NCI-H1105 treated with DMSO at 0.1 percent for 48 hours (cell line): Measurements from ENCODE around the gene MYO19.
"Not testable (repeated sequence)": the region's sequence is repeated elsewhere in the genome, so short reads cannot be mapped to it uniquely, and the experiment has no call there.

Experiments
- DNase-seq: peaks from one replicate; lab custom pipeline; 2025; lab: John Stamatoyannopoulos, UW

The MYO19 gene

GRCh38 chr17:36529121-36529520 is 5.5 kb downstream of the MYO19 start:
- DNase-seq: no peak

- DNase-seq: no peak
These were observed 6.9 kb downstream of the MYO19 start for GRCh38 chr17:36527621-36528250.

GRCh38 chr17:36525888-36526287 is 8.8 kb downstream of the MYO19 start:
- DNase-seq: no peak

GRCh38 chr17:36525113-36525512 is 9.6 kb downstream of the MYO19 start:
- no peak for DNase-seq

- no peak for DNase-seq
These were observed 10.2 kb downstream of the MYO19 start for GRCh38 chr17:36524428-36524876.

- DNase-seq: no peak
These were observed 11.6 kb downstream of the MYO19 start for GRCh38 chr17:36523113-36523512.

- DNase-seq: no peak
These were observed 18.8 kb downstream of the MYO19 start for GRCh38 chr17:36515837-36516236.

- no peak for DNase-seq
These were observed 19.8 kb downstream of the MYO19 start for GRCh38 chr17:36514856-36515255.

- no peak for DNase-seq
These were observed 22.0 kb downstream of the MYO19 start for GRCh38 chr17:36512641-36513040.

GRCh38 chr17:36511216-36511615 is 23.5 kb downstream of the MYO19 start:
- no peak for DNase-seq

GRCh38 chr17:36510636-36511035 is 24.0 kb downstream of the MYO19 start:
- DNase-seq: no peak

GRCh38 chr17:36509272-36509985 is 25.2 kb downstream of the MYO19 start:
- DNase-seq: no peak

GRCh38 chr17:36508439-36508838 is 26.2 kb downstream of the MYO19 start:
- not testable (repeated sequence) for DNase-seq

- no peak for DNase-seq
These were observed 27.4 kb downstream of the MYO19 start for GRCh38 chr17:36507266-36507665.

GRCh38 chr17:36506831-36507230 is 27.8 kb downstream of the MYO19 start:
- no peak for DNase-seq

GRCh38 chr17:36506249-36506826 is 28.3 kb downstream of the MYO19 start:
- no peak for DNase-seq

- DNase-seq: no peak
These were observed 29.5 kb downstream of the MYO19 start for GRCh38 chr17:36505171-36505570.

- DNase-seq: no peak
These were observed 30.5 kb downstream of the MYO19 start for GRCh38 chr17:36504156-36504545.

- DNase-seq: no peak
These were observed 31.1 kb downstream of the MYO19 start for GRCh38 chr17:36503456-36504155.

GRCh38 chr17:36501963-36502362 is 32.7 kb downstream of the MYO19 start:
- DNase-seq: no peak

GRCh38 chr17:36501351-36501750 is 33.3 kb downstream of the MYO19 start:
- DNase-seq: no peak

- DNase-seq: no peak
These were observed 33.9 kb downstream of the MYO19 start for GRCh38 chr17:36500745-36501225.
